GM19043 (cell line): ENCODE data around the gene TRPM4.
"Not testable (repeated sequence)": the region's sequence is repeated elsewhere in the genome, so short reads cannot be mapped to it uniquely, and the experiment has no call there.

ENCODE experiments used
- ATAC-seq: cut with Tn5 transposase; IDR thresholded peaks from one replicate; pipeline ENCODE4 v1.9.1; 2021; ENCODE audit warnings: low read depth; ENCODE audit not compliant: unreplicated experiment

The TRPM4 gene

DNA sequence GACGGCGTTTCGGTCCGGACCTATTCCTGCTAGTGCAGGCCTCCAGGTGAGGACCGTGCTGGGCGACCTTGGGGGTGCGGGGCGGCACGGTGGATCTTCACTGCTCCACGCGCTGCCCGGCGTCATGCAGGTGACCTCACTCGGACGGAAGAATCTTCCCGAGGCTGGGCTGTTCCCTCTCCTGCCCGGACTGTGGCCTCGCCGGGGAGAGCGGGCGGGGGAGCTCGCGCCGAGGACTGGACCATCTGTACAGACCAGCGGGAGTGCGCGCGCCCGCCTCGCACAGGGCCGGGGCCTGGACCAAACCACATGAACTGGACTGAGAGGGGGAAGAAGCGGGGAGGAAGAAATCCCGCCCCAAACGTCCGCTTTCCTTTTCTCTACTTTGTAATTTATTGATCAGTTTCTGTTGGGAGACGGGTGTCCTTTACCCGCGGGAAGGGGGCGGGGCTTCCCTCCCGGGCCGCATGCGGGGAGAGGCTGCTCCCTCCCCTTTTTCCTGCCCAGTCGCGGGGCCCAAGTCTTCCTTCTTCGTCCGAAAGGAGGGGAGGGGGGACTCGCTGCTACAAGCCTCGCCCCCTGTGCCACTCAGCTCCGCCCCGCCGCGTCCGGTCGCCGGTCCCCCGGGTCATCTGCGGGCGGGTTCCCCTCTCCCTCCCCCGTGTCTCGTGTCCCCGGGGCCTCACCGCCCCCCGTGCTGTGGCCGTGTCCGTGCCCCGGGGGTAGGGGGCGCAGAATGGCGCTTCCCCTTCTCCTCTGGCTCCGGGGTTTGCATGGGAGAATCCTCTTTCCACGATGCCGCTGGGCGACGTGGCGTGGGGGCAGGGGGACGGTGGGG, 7.3 kb upstream of the TRPM4 start:
- no peak for ATAC-seq

DNA sequence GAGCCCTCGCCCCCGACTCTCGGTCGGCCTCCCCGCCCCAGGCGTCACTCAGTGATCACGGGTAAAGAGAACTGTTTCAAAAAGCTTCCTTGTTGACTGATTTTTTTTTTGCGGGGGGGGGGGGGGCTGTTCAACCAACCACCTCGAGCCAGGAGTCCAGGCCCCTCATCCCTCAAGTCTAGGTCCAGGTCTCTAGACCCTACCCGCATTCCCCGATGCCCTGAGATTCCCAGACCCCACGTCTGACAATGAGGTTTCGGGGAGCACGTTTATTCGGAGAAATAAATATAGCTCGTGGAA, 6.7 kb upstream of the TRPM4 start:
- ATAC-seq = no peak

DNA sequence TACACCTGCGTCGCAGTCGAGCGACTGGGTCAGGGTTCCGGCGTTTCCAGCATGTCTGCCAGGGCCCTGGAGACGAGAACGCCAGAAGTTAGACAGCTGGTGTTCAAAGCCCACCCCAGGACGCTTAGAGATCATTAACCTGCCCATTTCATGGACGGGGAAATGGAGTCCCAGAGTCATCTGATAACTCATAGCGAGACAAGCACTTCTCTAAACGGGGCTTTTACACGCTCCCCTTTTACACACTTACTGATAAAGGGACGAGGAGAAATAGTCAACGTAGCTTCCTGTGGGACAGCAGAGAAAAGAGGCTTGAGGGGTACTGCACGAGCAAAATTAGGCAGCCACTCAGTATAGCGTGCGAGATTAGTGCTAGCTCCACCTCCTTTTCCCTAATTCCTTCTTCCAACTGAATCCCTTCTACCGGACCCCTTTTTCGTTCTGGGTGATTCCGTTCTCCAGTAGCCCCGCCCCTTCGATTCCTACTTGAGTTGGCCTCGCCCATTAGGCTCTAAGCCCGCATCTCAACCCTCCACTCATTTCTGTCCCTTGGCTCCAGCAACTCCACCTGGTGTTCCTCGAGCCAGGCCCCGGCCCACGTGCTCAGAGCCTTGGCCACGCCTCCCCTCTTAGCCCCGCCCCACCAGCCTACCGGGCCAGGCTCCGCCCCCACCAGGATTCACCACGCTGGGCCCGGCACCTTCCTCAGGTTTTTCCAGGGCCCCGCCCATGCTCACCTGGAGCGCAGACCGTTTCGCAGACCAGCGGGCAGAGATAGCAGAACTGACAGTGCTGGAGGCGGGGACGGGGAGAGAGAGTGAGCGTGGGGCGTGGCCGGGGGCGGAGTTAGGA, 6.1 kb upstream of the TRPM4 start:
- ATAC-seq = no peak

DNA sequence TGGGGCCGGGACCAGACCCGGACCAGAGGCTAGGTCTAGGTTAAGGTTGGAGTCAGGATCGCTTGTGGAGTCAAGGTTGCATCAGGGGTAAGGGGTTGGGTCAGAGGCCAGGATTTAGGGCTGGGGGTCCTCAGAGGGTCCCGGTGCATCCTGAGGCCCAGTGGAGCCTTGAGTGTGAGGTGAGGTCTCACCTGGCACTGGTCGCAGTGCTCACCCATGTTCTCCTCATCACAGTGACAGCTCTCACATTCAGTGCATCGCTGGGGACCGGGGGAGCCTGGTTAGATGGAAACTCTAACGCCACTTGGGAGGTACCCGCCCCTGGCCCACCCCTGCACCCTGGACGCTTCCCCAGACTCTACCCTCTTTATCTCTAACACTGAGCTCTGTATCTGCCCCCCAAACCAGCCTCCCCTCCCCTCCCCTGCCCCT, 5.5 kb upstream of the TRPM4 start:
- ATAC-seq = no peak

DNA sequence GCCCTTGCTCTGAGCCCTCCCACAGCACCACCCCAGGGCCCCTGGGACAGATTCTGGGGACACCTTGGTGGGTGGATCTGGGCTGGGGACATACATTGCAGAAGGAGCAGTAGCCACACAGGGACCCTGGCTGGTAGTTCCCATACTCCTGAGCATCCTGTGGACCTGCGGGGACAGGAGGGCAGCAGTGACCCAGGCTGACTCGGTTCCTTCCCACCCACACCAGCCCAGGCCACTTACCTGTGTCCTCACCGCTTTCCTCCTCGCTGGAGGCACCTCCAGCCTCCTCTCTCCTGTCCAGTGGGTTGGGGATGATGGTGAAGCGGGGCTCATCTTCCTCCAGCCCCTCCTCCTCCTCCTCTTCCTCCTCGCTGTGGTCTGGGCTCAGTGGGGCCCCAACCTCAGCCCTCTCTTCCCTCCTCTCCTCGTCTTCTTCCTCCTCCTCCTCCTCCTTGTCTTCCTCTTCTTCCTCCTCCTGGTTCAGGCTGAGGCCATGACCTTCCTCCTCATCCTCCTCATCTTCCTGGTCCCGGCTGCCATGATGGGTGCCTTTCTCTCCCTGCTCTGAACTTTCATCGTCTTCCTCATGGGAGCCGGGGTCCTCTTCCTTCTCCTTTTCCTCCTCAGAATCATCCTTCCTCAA, 4.3 kb upstream of the TRPM4 start:
- ATAC-seq = no peak

DNA sequence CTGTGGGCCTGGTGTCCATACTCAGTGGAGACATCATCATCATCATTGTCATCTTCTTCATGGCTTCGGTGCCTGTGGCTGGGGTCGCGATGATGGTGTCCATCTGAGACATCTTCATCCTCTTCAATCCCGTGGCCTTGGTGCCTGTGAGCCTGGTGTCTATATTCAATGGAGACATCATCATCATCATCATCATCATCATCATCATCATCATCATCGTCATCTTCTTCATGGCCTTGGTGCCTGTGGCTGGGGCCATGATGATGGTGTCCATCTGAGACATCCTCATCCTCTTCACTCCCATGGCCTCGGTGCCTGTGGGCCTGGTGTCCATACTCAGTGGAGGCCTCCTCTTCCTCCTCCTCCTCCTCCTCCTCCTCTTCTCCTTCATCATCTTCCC, 3.3 kb upstream of the TRPM4 start:
- no peak for ATAC-seq

DNA sequence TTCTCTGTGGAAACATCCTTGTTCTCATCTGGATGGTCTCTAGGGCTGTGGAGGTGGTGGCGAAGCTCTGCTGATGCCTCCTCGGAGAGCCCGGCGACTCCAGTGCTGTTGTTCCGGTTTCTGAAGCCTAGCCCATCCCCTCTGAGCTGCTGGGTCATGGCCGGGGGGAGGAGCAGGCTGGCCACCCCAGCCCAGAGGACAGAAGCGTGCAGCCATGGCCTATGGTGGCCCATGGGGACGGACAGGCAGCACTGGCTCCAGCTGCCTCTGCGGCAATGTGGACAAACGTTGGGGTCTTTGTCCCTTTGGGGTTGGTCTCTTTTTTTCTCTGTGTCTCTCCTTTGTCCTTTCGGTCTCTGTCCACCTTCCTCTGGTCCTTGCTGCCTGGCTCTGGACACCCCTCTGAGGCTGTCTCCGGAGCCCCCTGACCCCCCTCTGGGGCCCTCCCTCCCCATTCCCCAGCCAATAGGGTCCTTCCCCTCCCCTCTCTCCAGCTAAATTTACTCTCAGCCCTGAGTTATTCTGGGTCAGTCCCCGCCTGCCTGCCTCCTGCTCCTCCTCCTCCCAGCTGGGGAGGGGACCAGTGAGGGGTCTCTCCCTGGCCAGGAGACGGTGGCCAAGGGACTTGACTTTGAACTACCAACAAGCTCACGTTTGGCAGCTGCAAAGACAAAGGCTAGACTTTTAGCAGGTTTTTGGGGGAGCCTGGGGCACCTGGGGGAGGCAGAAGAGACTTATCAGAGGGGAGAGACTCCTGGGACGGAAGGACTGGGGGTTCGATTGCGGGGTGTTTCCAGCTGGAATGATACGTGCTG, 2.4 kb upstream of the TRPM4 start, which contains the start of gene HRC:
HRC (minus strand) TSS at position 392 of the 815 bp plus-strand sequence; CDS start at position 233, 159 bp downstream.
- ATAC-seq = no peak

DNA sequence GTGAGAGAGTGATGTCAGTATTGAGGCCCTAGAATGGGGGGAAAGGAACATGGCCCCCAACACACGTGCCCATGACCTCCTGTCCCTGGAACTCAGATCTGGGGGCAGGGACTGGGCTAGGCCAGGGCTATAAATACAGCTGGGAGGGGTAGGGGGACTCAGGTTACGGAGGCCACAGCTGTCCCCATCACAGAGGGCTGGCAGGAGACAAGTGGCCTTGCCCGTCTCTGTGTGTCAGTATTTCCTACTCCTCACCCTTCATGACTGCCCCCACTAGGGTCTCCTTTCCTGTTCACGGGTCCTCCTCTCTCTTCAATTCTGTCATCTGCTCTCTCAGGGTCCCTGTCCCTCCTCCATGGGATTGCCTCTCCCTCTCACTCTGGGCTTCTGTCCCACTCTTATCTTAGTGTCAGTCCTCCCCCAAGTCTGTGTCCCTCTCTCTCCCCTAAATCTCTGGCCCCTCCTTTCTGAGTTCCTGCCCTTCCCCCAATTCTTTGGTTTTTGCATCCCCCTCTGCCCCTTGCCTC, 1.7 kb upstream of the TRPM4 start:
- ATAC-seq = no peak

DNA sequence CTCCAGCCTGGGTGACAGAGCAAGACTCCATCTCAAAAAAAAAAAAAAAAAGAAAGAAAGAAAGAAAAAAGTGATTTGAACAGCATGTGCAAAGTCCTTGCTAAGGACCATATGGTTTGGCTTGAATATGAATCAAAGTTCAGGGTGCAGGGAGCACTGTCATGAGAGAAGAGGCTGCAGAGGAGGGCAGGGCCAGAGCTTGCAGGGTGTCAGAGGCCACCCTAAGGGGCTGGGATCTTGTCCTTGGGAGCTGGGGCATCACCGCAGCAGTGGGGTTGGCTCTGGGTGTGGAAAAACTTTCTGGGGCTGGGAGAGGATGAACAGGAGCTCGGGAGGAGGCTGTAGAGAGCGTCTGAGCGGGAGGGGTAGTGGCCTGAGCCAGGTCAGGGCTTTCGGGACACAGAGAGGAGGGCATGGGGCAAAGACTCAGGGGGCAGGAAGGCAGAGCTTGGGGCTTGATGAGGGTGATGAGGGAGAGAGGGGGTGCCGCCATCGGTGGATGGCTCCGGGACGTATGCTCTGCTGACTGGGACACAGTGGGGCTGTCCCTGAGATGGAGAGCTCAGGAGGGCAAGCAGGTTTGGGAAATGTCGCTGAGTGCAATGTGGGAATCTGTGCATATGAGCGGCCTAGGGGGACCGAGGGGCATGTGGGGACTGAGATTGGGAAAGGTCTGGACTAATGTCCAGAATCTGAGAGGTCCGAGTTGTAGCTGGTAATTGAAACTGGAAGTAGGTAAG, 3.0 kb downstream of the TRPM4 start:
- no peak for ATAC-seq

DNA sequence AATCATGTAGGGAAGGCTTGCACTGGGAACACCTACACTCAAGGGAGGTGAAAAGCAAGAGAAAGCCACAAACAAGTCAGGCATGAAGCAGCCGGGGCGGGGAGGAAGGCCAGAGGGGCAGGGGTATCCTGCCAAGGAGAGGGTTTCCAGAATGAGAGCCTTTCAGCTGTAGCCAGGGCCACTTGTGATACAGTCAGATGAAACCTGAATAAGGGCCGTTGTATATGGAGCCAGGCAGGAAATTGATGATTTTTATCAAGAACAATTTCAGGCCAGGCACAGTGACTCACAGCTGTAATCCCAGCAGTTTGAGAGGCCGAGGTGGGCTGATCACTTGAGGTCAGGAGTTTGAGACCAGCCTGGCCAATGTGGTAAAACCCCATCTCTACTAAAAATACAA, 4.4 kb downstream of the TRPM4 start:
- ATAC-seq = no peak

DNA sequence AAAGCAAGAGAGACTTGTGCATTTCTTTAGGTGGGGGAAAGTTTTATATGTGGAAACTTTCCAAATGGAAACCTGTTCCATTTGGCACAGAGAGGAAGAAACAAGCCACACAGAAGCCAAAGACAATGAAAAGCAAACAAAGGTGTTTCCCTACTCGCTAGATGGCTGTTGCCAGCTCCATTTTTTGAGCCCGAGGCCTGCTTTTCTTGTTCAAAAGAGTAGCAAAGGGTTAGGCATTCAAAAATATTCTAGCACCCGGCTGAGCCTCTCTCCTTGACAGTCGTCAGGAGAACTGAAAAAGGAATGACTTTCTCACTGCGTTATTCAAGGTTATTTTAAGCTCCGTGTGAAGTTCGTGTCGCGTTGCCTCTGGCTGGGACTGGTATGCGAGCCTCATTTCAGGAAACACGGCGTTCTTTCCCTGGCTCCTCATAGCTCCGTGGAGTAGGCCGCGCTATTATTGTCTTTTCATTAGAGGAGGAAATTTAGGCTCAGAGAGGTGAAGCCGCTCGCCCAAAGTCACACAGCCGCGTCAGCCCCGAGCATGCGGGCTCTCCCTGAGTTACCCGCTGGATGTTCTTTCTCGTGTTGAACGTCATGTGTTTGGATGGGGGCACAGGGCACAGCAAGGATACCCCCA, 7.6 kb downstream of the TRPM4 start:
- no peak for ATAC-seq

DNA sequence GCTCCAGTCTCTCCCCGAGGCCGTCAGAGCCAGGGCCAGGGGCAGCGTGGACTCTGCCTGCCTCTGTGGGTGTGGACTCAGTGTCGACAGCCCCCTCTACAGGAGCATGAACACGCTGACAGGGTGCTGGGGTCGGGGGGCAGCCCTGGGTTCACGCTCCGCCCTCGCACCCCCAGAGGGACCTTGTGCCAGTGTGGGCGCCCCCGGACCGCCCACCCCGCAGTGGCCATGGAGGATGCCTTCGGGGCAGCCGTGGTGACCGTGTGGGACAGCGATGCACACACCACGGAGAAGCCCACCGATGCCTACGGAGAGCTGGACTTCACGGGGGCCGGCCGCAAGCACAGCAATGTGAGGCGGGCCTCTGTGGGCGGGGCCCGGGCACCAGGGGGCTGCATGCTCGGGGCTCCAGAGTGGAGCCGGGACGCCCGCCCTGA, 8.3 kb downstream of the TRPM4 start:
- no peak for ATAC-seq

DNA sequence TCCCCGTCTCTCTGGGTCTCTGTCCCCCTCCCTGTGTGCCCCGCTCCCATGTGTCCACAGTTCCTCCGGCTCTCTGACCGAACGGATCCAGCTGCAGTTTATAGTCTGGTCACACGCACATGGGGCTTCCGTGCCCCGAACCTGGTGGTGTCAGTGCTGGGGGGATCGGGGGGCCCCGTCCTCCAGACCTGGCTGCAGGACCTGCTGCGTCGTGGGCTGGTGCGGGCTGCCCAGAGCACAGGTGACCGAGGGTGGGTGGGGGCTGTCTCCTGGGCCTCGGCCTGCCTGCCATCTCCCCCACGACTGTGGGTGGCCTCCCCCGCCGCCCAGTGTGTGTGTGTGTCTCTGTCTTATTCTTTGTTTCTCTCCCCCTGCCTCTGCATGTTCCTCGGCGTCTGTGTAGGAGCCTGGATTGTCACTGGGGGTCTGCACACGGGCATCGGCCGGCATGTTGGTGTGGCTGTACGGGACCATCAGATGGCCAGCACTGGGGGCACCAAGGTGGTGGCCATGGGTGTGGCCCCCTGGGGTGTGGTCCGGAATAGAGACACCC, 10.3 kb downstream of the TRPM4 start:
- no peak for ATAC-seq

DNA sequence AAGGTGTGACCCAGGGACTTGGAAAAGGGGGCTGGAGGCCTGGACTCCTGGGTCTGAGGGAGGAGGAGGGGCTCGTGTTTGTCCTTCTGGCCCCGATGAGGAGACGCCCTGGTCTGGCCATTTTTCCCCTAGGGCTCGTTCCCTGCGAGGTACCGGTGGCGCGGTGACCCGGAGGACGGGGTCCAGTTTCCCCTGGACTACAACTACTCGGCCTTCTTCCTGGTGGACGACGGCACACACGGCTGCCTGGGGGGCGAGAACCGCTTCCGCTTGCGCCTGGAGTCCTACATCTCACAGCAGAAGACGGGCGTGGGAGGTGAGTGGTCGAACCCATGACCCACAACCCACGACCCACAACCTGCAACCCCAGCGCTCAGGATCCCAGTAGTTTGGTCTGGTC, 10.8 kb downstream of the TRPM4 start:
- no peak for ATAC-seq

DNA sequence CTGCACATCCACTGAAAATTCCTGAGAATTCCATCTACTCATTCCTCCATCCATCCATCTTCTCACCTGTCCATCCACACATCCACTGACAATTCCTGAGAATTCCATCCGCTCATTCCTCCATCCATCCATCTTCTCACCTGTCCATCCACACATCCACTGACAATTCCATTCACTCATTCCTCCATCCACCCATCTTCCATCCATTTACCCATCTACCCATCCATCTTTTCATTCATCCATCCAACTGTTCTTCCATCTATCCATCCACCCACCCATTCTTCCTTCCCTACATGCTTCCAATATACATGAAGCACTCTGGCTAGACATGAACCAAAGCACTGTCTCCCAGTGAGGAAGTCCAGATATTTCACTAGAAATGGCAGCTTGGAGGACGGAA, 15.6 kb downstream of the TRPM4 start:
- no peak for ATAC-seq

DNA sequence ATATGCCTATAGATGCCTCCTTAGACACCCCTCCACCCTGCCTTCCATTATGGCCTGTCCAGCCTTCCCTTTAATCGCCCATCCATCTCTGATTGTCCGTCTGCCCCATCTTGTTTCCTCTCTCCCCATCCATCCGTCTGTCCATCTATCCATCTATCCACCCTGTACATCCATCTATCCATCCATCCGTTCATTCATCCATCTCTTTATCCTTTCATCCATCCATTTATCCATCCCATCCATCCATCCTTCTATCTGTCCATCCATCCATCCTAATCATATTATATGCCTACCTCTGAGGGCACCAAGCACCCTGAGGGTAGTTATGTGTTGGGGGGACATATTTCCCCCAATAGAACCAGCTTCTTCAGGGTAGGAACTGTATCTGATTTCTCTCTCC, 23.1 kb downstream of the TRPM4 start:
- ATAC-seq = no peak

DNA sequence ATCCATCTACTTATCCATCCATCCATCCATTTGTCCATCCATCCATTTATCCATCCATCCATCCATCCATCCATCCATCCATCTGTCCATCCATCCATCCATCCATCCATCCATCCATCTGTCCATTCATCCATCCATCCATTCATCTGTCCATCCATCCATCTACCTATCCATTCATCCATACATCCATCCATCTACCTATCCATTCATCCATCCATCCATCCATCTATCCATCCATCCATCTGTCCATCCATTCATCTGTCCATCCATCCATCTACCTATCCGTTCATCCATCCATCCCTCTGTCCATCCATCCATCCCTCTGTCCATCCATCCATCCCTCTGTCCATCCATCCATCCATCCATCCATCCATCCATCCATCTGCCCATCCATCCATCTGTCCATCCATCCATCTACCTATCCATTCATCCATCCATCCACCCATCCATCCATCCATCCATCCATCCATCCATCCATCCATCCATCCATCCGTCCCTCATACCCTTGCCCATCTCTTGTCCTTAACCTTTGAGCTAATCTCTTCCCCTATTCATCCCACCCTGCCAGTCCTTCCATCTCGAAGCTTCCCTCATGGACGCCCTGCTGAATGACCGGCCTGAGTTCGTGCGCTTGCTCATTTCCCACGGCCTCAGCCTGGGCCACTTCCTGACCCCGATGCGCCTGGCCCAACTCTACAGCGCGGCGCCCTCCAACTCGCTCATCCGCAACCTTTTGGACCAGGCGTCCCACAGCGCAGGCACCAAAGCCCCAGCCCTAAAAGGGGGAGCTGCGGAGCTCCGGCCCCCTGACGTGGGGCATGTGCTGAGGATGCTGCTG, 24.6 kb downstream of the TRPM4 start:
- ATAC-seq = not testable (repeated sequence)

DNA sequence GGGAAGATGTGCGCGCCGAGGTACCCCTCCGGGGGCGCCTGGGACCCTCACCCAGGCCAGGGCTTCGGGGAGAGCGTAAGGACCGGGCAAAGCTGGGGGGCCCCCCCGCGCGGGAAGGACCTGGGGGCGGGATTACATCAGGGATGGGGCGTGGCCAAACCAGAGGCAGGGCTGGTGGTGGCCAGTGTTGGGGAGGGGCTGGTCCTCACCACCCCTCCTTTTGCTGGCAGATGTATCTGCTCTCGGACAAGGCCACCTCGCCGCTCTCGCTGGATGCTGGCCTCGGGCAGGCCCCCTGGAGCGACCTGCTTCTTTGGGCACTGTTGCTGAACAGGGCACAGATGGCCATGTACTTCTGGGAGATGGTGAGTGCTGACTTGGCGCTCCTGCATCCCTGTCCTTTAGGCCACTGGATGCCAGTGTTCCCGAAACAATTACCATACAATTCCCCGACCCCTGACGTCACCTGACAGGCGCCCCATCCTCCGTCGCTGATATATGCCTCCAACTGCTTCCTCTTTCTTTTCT, 25.3 kb downstream of the TRPM4 start:
- ATAC-seq = no peak
